Measurements from ENCODE around the gene SHISA2.

Gene SHISA2

DNA sequence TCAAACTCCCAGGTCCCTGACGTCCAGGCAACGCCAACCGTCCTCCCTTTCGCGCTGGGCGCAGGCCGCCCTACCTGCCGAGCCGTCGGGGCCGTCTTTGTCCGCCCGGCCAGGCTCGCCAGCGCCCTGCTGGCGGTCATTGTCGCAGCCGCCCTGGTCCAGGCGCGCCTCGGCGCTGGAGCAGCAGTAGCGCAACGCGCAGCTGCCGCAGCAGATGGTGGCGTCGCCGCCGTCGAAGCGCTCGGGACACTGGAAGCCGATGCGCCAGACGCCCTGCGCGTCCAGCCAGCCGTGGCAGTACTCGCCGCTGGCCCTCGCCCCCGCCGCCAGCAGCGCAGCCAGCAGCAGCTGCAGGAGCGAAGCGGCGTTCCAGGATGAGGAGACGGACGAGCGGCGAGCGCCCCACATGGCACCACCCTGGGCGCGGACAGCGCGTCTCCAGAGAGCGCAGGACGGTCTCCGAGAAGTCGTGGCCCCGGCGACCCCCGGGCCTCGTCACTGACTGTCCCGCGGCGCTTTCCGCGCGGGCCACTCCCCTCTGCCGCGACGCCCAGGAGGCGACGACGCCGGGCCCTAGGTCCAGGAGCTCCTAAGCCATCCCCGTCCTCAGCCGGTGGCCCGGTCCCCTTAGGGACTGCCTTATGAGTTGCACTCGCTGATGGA lies 1.1 kb downstream of the SHISA2 start:
- in situ Hi-C loops (cut with HindIII; ENCODE audit: low sequenced_read_pairs): no loop called here

DNA sequence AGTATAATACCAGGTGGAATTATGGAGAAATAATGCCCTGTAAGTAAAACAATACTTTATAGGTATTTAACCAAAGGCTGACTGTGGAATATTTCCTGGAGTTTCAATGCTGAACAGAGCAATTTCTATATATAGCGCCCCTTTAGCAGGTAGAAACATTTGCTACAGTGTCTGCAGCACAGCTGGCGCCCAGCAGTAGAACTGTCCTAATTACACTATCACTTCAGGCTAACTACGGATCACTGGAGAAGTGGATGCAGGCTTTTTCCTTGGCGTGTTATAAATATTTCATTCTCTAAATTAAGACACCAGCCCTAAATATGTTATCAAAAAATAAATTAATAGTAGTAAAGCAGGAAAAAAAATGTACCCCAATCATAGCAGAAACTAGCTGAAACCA lies 3.1 kb downstream of the SHISA2 start:
- in situ Hi-C loops (cut with HindIII; ENCODE audit: low sequenced_read_pairs): no loop called here

DNA sequence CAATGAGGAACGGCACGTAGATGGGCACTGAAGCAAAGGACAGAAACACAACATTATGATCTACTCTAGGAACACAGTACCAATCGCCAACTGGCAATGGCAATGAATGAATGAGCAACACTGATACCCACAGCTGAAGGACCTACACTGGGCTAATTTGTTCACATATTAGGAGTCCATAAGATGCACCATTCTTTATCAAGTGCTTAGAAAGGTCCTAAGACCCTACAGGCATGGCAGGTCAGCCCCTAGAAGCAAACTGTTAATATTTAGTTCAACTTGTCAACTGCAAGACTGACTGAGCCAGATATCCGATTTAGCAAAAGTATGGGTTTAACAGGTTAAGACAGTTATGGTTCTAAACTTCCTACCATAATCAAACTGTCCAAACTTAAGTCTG lies 4.8 kb downstream of the SHISA2 start:
- in situ Hi-C loops (cut with HindIII; ENCODE audit: low sequenced_read_pairs): no loop called here

DNA sequence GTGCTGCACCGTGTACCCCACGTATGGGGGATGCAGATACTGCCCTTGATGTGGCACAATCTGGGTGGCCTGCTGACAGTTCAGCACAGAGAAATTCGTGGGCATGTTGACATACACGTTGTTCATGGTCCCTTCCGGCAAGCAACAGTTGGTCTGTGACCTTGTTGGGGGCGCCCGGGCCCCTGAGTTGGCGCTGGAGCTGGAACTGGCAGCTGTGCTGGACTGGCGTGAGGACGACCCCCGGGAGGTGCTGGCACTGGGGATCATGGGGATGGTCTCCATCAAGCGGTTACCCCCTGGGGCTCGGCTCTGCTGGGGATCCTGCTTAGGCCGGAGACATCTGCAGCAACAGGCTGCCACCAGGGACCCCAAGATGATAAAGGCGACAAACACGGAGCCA lies 5.2 kb downstream of the SHISA2 start:
- in situ Hi-C loops (cut with HindIII; ENCODE audit: low sequenced_read_pairs): no loop called here

DNA sequence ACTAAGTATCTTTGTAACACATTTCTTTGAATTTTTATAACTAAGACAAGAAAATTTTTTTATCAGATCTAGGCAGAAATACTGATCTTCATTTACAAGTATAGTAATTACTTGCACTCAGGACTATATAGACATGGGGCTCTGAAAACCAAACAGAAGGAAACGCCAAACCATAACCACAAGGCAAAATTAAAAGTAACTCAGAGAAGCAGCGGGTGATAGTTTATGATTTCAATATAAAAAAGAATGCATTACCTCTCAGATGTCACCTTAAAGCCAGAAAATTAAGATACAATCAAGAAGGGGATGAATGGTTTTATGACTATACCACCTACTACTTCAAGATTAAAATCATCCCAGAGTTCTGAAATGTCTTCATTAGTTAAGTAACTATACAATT lies 6.7 kb downstream of the SHISA2 start:
- in situ Hi-C loops (cut with HindIII; ENCODE audit: low sequenced_read_pairs): no loop called here

DNA sequence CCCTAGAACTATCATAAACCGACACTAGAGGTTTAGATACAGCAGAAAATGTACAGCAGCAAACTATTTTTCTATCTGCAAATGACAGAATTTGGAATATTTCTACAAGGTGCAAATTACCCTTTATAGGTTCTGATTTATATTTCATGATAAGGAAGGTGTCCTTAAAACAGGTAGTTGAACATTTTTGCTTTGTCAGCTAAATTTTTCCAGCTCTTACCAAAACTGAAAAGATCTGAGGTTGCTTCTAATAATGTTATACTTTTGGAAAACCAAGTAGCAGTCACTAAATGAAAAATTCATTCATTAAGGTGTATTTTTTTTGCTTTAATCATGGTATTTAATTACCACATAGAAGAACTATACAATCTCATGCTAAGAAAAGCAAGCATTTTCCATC lies 9.0 kb downstream of the SHISA2 start:
- in situ Hi-C loops (cut with HindIII; ENCODE audit: low sequenced_read_pairs): no loop called here

DNA sequence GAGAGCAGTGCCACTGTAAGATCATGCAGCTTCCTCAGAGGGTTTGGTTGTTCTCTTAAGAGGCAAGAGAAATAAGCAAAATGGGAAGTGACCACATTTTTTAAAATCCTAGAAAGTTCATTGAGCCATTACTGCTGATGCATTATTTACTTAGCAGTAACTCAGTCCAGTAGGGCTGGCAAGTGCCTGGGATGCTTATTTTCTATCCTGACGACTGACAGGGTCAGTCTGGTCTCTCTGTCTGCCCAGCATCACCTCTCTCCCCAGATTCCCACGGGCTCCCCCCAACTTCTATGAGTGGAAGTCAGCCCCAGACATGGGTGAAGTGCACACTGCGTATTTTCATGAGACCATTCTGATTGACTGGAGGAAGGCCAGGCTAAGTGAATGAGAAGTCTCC lies 10.4 kb downstream of the SHISA2 start:
- in situ Hi-C loops (cut with HindIII; ENCODE audit: low sequenced_read_pairs): no loop called here

DNA sequence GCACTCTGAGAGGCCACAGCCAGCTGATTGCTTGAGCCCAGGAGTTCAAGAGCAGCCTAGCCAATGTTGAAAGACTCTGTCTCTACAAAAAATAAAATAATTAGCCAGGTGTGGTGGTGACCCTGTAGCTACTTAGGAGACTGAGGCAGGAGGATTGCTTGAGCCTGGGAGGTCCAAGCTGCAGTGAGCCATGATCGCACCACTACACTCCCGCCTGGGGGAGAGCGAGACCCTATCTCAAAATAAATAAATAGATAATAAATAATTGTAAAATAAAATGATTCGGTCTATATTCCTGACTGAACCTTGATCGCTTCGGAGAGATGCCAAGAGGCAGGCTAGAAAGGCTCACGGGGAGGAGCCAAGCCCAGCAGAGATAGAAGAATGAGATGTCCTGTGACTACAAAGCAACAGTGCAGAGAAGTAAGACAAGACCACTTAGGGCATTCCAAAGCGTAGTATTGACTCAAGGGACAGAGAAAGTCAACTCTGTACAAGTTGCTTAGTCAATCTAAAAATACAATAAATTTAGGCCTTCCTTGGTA lies 12.8 kb downstream of the SHISA2 start:
- in situ Hi-C loops (cut with HindIII; ENCODE audit: low sequenced_read_pairs): no loop called here

DNA sequence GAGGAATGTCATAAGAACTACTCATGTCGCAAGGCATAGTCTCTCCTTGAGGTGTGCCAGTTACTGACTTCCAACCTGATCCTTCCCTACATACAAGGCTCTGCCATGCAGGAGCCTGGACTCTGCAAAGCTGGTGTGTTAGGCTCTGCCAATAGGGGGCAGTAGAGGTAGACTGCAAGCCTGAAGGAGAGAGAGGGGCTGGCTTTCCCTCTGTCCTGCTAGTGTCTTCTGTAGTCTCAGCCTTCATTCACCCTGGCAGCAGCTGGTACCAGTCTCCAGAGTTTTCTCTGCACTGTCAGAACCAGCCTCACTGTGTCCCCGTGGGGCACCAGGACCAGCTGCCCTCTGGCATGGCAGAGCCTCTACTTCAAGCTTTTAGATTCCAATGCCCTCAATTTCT lies 14.5 kb downstream of the SHISA2 start:
- in situ Hi-C loops (cut with HindIII; ENCODE audit: low sequenced_read_pairs): no loop called here

DNA sequence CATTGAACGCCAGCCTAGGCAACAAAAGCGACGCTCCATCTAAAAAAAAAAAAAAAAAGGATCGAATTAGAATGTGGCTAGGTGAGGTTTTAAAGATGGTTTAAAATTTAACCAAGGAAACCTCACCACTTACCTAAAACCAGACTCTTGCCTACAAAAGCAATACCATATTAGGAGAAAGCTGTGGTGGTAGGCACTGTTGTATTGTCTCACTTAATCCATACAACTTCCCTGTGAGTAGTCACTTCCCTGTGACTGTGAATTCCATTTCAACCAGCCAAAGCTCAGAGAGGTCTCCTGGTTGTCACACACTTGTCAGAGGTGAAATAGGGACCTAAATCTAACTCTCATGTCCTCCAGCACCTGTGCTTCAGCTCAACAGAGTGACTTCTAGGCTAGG lies 15.4 kb downstream of the SHISA2 start:
- in situ Hi-C loops (cut with HindIII; ENCODE audit: low sequenced_read_pairs): no loop called here

DNA sequence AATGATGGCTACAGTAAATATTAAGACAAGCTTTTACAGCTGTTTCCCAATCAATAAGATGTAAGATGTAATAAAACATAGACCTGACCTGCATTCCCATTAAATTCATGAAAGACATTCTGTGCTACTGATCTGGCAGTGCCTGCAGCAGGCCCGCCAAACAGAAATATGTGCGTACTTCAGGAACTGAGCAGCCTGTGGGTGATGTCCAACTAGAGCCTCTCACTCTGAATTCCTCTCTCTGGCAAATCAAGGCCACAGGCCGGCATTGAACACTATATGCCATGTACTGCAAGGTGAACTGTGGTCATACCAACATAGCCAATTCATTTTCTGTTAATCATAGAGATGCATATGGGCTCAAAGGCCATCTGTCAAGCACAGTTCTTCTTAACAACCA lies 17.8 kb downstream of the SHISA2 start:
- in situ Hi-C loops (cut with HindIII; ENCODE audit: low sequenced_read_pairs): no loop called here

DNA sequence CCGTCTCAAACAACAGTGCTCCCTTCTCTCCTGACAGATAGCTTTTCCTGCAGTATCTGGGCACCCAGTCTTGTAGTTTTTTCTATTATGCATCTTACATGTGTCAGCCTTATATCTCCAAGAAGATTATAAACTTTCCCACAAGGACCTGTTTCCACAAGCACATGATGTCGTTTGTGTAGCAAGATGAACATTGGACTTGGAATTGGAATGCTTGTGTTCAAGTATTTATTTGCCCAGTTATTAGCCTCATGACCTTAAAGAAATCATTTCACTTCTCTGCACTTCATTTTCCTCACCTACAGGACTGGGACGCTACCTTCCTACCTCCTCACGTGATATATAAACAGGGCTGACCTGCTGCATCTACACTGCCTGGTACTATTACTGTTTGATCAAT lies 21.5 kb downstream of the SHISA2 start:
- in situ Hi-C loops (cut with HindIII; ENCODE audit: low sequenced_read_pairs): no loop called here

DNA sequence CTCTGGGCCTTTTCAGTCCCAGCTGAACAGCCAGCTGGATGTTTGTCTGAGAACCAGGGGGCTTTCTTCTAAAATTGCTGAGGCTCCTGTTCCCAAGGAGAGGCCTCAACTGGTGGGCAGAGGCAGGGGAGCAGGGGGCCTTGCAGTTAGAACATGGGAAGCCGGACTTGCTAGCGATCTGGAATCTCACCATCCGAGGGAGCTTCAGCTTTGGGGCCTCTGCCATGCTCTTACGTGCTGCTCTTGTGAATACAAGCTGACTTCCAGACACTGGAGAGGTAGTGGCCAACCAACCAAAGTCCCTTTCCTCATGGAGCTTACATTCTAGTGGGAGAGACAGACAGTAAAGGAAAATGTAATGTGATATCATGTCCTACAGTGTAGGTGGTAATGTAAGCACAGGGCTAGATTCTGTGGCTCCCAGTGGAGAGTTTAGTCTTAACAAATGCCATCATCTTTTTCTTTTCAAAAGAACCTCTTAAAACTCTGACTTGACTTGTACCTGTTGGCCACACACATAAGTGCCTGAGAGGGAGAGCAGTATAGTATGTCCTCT lies 22.2 kb downstream of the SHISA2 start:
- in situ Hi-C loops (cut with HindIII; ENCODE audit: low sequenced_read_pairs): no loop called here

DNA sequence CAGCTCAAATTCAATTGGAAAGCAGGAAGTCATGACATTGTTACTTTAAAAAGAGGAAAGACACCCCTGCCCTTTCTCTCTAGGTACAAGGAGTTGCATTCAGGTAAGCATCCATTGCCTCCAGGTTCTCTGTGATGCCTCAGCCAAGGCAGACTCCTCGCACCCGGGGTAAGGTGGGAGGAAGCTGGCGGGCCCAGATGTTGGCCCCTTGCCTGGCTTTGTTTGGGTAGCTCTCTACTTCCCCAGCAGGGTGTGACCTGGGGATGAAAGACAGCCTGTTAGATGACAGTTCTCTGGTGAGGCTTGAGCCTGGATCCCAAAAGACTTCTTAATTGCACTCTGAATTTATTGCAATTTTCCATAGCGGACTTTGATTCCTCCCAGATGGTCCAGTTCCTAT lies 25.6 kb downstream of the SHISA2 start:
- in situ Hi-C loops (cut with HindIII; ENCODE audit: low sequenced_read_pairs): no loop called here

DNA sequence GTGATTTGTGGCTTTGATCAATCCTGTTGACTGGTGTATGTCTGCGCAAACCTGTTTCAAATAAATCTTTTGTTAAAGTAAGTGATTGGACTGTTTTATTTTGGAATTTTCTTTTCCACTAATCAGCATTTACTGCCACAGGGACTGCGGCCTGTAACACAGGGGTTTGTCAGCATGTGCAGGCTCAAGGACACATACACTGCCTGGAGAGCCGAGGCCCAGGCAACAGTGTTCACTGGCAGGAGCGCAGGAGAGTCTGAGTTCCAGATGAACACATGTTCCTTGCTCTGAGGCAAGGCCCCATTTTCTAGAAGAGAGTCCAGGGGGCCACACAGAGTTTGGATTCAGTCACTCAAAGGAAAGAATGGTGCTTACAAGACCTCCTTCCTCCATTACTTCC lies 26.0 kb downstream of the SHISA2 start:
- in situ Hi-C loops (cut with HindIII; ENCODE audit: low sequenced_read_pairs): no loop called here

DNA sequence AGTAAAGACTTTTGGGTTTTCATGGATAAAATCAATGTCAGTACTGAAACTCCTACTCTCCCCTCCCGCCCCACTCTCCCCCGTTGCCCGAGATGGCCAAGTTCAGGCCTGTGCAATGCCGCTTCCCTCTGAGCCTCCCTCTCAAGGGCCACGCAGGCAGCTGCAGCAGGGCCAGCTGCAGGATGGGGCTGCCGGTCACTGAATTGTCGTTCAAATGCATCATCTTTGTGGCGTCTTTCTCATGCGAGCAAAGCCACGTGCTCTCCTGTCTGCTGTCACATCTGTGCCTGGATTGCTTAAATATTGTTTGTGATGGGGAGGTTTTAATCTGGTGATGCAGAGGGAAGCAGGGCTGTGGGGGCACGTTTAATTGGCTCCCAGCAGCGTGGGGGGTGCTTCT lies 26.6 kb downstream of the SHISA2 start:
- in situ Hi-C loops (cut with HindIII; ENCODE audit: low sequenced_read_pairs): no loop called here

DNA sequence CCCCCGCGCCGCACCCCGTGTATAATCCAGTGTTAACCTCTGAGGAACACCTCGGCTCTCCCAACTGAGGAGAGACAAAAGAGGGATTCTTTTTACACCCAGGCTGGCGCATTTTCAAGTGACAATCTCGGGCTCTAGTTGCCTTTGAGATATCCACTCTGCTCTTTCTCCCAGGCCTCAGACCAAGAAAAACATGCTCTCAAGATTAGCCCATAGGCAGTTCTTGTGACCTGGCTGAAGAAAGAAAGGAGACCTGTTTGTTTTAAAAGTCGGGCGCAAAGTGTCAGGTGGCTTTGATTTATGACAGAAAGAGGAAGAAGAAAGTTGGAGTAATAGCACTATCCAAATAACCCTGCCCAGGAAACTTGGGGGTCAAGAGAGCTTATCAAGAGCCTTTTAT lies 27.3 kb downstream of the SHISA2 start:
- in situ Hi-C loops (cut with HindIII; ENCODE audit: low sequenced_read_pairs): no loop called here

DNA sequence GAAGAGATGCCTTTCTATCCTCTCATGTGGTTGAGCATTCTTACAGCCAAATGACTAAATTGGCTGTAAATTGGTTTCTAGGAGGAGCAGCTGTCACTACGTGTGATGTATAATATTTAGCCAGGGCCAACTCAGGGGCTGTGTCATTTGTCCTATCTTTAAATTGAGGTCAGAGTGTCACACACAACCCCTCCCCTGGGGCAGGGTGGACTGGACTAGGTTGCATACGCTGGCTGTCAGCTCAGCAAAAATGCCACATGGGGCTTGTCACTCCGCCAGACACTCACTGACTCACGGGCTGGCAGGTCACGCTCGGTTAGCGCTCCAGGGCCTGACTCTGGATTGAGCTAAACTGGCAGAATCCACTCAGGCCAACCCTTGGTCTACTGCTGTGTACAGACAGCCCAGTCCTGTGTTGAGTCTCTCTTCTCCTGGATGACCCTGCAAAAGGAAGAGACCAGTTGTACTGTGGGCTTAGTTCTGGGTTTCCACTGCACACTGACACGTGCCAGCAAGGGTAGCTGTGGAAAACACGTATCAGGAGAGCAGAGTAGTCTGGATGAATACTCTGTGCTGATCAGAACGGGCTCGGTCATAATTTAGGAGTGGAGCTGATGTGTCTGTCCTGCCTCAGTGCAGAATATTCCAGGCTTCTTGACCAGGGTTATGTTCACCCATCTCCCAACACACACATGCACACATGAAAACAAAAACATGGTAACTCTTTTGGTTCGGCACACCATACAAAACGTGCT lies 29.1 kb downstream of the SHISA2 start:
- in situ Hi-C loops (cut with HindIII; ENCODE audit: low sequenced_read_pairs): no loop called here

DNA sequence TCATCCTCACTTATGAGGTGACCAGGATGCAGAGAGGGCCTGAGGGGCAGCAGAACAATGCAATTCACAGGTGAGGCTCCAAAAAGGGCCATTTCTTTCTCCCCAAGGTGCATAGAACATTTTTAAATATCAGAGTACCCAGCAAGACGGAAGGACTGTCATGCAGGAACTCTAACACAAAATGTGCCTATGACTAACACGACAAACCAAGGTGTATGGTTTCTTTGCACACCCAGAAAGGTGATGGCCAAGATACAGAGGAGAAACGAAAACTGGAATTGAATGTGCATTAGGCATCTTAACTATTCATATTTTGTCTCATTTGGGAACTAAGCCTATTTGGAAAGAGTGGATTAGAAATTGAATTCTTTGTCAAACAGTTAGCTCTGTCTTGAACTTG lies 29.9 kb downstream of the SHISA2 start:
- in situ Hi-C loops (cut with HindIII; ENCODE audit: low sequenced_read_pairs): no loop called here

DNA sequence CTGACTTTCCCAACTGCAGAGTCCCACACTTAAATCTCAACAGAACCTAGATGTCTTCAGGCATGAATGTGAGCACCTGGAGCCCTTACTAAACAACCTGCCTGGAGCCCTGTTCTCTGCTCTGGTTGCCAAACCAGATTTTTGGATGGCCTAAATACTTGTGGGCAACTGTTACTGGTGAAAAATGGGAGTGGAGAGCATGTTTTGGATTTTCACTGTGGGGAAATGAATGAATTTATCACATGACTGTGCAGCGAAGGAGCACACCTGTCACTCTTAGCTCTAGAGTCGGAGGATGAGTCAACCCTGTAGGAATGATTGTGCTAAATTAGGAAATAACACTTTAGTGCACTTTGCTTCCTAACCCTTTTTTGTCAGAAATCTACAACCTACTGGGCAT lies 30.3 kb downstream of the SHISA2 start:
- in situ Hi-C loops (cut with HindIII; ENCODE audit: low sequenced_read_pairs): no loop called here

DNA sequence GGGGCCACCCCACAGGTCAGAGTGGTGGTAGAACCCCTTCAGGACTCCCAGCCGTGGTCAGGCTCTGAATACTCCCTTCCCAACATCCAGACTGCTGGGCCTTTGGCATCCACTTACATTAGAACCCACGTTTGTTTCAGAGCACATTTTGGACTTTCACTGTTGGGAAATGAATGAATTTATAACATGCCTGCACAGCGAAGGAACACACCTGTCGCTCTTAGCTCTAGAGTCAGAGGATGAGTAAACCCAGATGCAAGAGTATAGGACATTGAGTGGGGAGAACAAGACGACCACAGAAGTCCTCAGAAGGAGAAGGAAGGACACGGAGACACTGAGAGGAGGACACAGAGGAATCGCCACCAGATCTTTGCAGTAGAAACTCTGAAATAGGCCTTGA lies 30.9 kb downstream of the SHISA2 start:
- in situ Hi-C loops (cut with HindIII; ENCODE audit: low sequenced_read_pairs): no loop called here

All from DLD1 (cell line).